GM19238 (cell line): ENCODE measurements around the gene MYO9A.

Experiments
- DNase-seq: peaks from one replicate; pipeline ENCODE4 v3.0.0; 2011; ENCODE audit warnings: low spot score; ENCODE audit not compliant: insufficient read length

MYO9A gene

DNA sequence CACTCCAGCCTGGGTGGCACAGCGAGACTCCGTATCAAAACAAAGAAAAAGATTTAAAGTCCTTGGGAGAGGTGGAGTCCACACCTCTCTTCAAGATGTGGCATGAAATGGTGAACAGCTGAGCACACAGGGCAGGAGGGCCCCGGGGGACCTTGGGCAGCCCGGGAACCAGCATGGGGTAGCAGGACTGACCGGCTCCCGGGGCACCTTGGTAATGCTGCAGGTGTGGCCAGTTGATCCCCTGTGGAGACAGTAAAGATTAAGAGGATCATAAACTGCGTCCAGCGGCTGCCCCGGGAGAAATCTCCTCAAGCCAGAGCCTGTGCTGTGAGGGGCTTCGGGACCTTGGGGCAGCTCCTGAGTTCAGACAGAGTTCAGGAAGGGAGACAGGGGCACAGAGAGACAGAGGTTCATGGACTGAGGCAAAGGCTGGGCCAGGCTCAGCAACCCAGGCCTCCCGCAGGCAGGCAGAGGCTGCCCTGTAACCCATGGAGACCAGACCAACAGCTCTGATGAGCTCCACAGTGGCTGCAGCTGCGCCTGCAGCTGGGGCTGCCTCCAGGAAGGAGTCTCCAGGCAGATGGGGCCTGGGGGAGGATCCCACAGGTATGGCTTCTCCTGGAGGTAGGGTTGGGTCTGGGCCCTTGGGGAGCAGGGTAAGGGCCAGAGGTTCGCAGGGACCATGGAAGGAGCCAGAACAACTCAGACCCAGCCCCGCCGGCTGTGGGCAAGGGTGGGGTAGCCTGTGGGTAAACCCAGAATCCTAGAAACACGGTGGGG is 307.5 kb downstream of the MYO9A start, which contains the start of gene NR2E3:
TSS of gene NR2E3 (plus strand) at position 299 of the 780 bp plus-strand sequence. CDS start at position 489, 190 bp downstream.
- no peak for DNase-seq

DNA sequence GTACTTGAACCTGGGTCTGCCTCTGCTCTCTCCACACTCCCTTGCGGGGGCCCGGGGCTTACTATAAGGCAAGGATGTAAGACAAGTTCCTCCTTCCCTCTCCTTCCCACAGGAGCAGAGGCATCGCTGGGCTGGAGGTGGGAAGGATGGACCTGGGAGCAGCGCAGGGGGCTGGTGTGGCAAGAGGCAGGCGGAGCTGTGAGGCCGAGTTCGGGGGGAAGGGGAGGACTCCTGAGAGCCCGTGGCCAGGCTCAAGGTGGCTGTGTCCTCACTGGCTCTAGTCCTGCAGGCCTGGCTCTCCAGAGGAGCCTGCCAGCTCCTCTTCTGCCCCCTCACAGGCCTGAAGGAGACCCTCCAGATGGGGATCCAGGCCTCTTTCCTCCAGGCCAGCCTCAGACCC is 308.6 kb downstream of the MYO9A start:
- no peak for DNase-seq

DNA sequence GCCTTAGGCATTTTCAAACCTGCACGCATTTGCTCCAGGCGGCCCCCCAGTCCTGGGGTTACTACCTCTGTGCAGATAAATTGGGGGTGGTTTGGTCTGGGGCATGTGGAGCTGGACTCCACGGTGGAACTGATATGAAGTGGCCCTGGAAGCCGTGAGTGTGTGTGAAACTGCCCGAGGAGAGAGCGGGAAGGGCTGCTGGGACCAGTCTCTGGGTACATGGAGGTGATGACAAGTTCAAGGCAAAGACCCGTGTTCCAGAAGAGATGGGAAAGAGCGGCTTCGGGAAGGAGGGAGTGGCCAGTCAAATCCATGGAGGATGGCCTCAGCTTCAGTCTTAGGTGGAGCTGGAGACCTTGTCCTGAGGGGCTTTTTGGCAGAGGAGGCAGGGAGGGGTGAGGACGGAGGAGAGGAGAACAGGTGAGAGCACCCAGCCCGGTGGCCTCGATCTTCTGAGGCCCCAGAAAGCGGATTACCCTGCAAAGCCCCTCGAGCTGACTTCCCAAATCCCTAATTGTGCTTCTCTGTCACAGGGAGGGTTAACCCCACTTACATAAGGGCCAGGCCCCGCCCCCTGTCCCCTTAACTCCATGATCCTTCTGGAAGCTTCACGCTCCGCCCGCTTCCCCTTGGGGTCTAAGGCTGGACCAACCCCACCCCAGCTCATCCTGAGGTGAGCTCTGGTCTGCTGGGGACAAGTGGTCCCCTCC is 309.5 kb downstream of the MYO9A start:
- no peak for DNase-seq

DNA sequence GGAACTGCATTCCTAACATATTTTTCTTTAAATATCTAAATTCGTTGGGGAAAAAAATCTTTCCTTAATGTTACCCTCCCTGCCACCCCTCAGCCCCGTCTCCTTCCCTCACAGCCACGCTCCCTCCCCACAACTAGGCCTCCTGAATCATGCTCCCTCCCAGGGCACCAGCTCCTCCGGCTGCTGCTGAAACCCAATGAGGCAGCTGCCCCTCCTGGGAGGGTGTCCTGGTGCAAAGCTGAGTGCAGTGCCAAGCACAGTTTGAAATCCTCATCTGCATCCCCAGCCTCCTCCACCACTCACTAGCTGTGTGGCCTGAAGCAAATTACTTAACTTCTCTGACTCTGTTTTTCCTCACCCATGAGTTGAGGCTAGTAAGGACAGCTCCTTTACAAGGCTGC is 310.3 kb downstream of the MYO9A start:
- DNase-seq: no peak

DNA sequence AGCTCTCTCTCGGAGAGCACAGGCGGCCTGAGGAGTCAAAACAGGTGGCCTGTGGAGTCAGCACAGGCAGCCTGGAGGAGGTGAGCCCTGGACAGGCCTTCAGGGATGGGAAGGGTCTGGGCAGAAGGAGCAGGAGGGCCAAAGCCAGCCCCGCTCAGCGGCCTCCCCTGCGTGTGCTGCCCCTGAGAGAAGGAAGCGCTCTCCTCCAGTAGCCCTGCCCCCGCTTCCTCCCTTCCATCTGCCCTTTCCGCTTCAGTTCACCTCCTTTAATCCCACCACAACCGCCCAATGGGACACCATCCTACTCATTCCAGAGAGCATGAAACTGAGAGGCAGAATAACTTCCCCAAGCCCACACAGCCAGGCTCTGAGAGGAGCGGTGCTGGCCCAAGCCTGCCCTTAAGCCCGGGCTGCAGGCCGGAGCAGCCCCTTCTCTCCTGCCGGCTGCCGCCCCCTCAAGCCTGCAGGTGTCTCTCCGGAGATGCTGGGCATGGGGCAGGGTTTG is 310.8 kb downstream of the MYO9A start:
- DNase-seq: no peak

DNA sequence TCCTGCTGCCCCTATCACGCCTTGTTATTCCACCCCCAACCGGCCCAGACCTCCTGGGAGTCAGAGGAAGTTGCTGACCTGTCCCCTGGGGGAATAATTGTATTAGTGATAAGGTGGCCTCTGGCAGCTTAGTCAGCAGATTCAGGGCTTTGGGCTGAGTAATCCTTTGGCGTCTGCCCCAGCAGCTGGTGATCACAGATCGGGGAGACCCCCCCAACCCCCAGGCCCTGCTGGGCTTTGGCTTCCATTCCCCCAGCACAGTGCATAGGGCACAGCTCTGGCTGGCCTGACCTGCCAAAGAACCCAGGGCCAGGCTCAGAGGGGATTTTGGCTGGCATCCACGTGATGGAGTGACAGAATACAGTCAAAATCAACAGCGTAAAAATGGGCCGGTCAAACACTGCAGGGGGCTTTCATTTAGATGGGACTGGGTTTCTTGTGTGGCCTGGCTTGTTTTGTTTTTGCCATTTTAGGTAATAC is 311.5 kb downstream of the MYO9A start:
- no peak for DNase-seq

DNA sequence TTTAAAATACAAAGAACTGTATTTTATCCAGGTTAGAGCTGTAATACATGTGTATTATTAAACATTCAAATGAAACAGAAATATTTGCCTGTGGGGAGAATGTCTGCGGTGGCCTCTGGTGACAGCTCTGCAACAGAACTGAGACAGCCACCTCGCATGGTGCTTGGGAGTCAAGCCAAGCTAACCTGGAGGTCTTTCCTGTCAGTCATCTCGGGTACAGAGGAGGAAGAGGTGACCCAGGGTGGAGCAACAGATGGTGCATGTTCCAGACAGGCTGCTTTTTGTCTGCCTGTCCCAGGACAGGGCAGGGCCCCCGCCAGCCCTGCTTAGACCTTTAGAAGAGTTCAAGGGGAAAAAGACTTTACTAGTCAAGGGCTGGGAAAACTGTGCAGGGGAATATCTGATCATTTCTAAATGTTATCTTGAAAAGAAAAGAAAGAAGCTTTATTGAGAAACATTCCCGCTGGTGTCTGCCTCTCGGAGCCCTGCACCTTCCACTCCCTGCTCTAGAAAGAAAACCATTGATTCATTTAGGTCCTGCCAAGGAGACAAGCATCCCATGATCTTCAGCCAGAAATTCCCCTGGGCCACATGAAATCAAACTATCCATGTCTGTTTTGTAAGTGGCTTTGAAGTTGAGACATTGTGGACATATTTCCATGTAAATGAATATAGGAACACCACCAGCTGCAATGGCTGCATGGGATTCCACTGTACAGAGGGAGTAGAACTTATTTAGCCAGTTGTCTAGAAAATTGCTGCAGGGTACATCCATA is 313.1 kb downstream of the MYO9A start:
- DNase-seq: no peak

DNA sequence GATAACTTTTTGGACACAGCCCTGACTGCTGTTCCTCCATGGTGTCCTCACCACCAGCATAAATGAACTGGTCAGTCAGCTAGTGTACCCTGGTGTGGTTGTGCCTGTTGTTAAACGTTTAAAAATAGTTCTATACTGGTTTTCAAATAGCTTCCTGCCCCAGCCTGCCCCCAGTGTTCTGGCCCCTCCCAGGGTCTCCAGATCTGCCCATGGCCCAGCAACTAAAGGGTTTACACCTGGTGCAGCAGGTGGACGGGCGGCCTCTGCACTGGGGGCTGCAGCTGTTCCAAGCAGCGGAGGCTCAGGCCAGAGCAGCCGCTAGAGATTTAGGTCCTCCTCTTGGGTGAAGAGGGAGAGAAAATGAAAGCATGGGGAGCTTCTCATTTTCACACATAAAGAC is 313.7 kb downstream of the MYO9A start:
- no peak for DNase-seq

DNA sequence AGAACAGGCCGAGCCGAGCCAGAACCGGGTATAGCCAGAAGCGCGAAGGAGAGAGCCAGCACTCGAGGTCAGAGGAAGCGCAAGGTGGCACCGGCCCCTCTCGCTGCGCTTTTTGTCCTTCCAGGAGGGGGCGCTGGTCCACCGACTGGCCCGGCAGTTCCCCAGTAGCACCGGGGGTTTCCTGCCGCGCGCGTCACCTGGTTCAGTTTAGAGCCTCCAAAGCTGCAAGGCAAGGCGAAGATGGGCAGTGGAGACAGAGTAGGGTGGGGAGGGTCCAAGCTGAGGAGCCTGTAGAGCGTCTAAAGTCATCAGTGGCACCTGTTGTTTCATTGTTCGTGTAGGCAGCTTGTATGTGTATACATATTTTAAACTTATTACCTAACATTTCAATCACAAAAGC is 315.2 kb downstream of the MYO9A start:
- no peak for DNase-seq

DNA sequence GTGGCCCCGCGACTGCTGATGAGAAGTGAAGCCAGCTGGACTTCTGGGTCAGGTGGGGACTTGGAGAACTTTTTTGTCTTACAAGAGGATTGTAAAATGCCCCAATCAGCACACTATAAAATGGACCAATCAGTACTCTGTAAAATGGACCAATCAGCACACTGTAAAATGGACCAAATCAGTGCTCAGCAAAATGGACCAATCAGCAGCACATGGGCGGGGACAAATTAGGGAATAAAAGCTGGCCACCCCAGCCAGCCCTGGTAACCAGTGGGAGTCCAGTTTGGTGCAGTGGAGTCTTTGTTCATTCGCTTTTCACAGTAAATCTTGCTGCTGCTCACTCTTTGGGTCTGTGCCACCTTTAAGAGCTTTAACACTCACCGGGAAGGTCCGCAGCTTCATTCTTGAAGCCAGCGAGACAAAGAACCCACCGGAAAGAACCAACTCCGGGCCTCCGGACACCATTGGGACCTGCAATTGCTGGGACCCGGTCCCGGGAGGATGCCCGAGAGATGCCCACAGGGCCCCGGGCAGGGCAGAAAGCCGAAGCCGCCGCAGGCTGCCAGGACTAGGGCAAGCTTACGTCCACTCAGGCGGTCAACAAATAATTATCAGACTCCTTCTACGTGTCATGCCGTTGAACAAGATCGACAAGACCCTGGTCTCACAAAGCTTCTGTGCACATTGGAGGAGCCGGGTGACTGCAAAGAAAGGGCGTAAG is 315.9 kb downstream of the MYO9A start:
- no peak for DNase-seq

DNA sequence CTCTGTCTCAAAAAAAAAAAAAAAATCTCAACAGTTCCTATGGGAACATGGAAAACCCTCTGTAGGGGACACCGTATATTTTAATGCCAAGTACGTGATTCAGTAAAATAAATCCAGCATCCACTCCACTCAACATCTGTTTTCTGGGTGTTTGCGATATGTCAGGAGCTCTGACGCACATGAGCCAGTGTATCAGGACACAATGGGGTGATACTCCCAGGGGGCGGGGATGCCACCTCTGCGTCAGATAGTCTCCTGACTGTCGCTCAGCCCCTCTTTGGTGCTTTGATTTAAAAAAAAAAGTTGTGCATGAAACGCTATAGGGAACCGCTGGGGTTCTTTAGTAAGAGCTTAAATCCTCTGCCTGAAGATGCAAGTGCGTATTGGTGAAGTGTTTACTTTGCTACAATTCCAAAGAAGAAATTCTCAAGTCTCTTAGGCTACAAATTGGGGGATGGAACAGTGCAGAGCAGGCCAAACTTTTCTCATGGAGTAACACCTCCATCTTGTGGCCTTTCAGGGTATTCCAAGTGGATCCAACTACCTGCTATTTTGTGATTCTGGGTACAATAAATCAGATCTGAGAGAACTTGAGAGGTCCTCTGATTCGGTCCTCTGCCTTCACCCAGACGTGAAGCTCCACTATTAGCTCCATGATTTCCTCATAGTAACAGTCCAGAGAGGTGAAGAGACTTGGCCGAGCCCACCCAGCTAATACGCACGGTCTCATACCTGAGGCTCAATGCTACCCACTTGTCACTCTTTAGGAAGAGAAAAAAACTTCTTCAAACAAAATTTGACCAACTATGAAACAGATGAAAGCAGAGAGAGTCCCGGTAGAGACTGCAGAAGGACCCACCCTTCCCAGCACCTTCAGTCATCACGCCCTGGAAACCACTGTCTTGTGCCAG is 316.9 kb downstream of the MYO9A start:
- DNase-seq: no peak

DNA sequence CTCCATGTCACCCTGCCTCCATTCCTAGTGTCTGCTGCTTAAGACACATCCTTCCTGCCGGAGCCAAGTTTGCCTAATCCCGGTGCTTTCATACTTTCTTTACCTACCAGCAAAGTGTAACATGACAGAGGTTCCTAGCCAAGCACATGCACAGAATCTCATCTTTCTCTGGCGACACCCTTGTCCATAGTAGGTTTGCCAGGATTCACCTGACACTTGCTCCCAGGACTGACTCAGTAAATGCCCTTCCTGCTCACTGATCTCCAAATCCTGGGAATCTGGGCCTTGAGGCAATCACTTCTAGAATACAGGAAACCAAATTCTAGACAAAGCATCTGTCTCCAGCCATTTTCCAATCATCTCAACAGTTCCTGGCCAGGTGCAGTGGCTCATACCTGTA is 317.8 kb downstream of the MYO9A start:
- no peak for DNase-seq

DNA sequence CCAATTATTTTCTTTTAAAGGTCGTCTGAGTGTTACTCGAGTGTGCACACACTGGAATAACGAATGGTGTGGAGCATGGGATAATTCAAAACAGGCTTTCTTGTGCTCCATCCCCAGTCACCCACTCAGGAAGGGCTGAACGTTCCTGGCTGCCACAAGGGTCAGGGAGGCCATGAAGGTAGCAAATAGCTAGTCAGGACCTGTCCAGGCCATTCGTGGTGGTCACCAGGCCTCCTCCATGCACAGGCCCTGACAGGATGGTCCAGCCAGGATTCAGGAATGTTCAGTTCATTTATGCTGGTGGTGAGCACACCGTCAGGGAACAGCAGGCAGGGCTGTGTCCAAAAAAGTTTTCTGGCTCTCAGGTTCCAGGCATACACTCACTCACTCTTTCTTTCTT is 319.3 kb downstream of the MYO9A start:
- no peak for DNase-seq

DNA sequence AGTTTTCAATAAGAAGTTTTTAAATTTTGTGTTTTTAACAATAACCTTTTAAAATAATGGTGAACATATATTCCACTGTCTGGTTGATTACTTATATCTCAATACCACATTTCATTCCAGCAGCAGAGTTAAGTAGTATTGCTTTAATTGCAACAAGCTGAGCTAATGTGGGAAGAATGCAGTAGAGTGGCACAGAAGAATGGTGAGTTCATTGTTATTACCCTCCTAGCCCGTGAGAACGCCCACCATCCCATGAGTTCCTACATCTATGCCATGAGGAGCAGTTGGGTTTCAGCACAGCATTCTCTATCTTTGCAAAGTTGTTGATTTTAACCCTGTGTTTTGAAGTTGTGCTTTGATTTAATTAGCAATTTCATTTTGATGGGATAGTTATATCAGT is 325.4 kb downstream of the MYO9A start:
- DNase-seq: no peak

DNA sequence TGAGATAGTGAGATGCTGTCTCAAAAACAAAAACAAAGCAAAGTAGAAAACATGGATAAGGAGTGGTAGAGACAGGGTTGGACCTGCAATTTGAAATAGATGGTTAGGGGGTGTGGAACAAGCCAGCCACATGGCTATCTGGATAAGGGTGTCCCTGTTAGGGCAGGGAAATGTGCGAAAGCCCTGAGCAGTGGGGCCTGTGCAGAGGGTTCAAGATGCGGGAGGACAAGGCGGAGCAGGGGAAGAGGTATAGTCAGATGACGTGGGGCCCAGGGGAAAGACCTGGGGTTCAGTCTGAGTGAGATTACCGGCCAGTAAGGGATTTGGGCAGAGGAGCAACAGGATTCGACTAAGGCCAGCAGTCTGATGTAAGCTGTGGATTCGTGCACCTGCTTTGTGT is 326.0 kb downstream of the MYO9A start:
- DNase-seq: no peak

DNA sequence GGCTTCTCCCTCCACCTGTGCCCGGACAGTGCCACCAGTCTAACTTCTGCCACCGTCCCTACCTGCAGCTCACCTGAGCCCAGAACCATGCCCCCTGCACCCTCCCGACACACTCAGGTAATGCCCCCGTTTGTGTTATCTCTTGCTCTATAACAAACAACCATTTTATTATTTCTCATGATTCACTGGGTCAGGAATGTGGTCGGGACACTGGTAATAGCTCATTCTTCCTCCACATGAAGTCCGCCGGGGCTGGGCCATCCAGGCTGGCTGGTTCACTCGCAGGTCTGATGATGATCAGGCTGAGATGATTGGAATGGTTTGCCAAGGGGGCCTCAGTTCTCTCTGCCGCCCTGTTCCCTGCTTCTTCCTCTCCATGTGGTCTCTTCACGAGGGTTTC is 327.9 kb downstream of the MYO9A start:
- no peak for DNase-seq

DNA sequence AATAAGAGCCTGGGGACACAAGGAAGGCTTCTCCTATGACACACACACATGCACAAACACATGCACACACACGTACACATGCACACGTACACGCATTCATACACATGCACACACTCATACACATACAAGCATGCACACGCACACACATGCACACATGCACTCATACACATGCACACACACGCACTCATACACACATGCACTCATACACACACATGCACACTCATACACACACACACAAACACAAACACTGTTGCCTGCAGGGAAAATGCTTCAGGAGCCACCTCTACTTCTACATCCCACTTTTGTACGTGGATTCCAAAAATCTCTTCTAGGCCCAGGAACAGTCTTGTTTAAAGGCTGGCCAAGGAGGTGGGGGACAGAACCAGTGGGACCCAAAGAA is 328.3 kb downstream of the MYO9A start:
- DNase-seq: no peak

DNA sequence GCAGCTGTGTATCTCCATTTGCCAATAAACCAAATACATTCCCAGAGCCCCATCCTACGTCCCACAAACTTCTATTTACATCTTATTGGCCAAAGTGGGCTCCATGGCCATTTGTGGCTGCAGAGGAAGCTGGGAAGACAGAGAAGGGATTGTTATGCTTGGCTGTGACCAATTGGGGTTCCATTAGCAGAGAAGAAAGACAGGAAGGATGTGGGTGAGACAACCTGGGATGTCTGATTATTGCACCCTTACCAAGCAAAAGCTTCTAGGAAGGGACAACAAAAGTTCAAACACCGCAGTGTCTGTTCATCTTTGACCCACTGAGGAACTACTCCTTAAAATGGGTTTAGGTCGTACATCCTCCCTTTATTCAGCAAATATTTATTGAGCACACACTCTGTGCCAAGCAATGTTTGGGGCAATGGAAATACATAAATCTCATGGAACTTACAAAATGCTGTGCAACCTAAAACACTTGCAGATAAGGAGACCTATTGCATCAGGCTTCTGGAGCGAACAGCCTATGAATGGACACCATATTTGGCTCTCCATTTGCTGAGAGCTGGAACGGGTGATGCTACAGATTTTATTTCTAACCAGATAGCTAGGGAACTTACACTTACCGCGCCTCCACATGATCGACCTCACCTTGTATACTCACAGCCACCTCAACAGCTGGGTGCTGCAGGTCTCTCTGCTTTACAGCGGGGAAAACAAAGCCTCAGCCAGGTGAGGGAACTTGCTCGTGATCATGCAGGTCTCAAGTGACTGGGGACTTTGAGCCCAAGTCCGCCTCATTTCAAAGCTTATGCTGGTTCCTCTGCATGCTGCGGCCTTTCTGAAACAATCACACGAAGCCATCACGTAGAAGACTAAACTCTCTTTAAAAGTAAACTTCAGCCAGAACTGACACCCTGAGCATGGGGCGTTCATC is 329.0 kb downstream of the MYO9A start:
- DNase-seq: no peak

DNA sequence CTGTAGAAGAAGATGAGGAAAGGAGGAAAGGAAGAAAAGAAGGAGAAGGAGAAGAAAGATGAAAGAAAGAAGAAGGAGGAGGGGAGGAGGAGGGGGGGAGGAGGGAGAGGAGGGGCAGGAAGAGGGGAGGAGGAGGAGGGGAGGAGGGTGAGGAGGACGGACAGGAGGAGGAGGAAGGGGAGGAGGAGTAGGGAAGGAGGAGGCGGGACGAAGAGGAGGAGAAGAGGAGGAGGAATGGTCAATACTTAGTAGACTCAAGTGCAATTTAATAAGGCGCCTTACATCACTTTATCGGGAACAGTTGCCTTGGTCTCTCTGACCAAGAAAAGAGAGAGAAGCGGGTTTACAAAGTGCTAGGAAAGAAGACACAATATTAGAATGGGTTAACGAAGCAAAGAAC is 331.3 kb downstream of the MYO9A start:
- DNase-seq: no peak
